SK-N-SH treated with all-trans-retinoic acid at 6 μM for 48 hours (cell line): Measurements from ENCODE around the gene KIAA1958.

Experiments used
- ATAC-seq: fragments of 200-7000 bp; cut with Tn5 transposase; 3 replicates; pipeline ENCODE4 v1.9.1; 2020; ENCODE audit warnings: mild to moderate bottlenecking, moderate library complexity
- ESRRG ChIP-seq: fragments of 250-450 bp; sonication (Bioruptor Pico); IDR thresholded peaks from 2 replicates; pipeline ENCODE4 v1.6.1; 2021; ENCODE audit warnings: mild to moderate bottlenecking
- GLIS3 ChIP-seq: fragments of 250-450 bp; sonication (Bioruptor Pico); IDR thresholded peaks from 2 replicates; pipeline ENCODE4 v1.5.0; 2020; ENCODE audit warnings: mild to moderate bottlenecking, moderate library complexity
- ISL1 ChIP-seq: fragments of 250-450 bp; sonication (Bioruptor Pico); IDR thresholded peaks from 2 replicates; pipeline ENCODE4 v2.1.2; 2022; ENCODE audit warnings: mild to moderate bottlenecking, moderate library complexity
- OSR1 ChIP-seq: fragments of 250-450 bp; sonication (Bioruptor Pico); IDR thresholded peaks from 2 replicates; pipeline ENCODE4 v1.8.0; 2022; ENCODE audit warnings: moderate library complexity, mild to moderate bottlenecking, inconsistent platforms
- PPARA ChIP-seq: fragments of 250-450 bp; sonication (Bioruptor Pico); IDR thresholded peaks from 2 replicates; pipeline ENCODE4 v1.5.0; 2020; ENCODE audit warnings: mild to moderate bottlenecking, borderline replicate concordance
- RARB ChIP-seq: fragments of 250-450 bp; sonication (Bioruptor Pico); IDR thresholded peaks from 2 replicates; pipeline ENCODE4 v1.8.0; 2021; ENCODE audit warnings: mild to moderate bottlenecking, moderate library complexity
- SNAI2 ChIP-seq: fragments of 250-450 bp; sonication (Bioruptor Pico); IDR thresholded peaks from 2 replicates; pipeline ENCODE4 v1.5.0; 2020; ENCODE audit warnings: mild to moderate bottlenecking, moderate library complexity
- TCF4 ChIP-seq: fragments of 250-450 bp; sonication (Bioruptor Pico); IDR thresholded peaks from 2 replicates; pipeline ENCODE4 v1.8.0; 2021; ENCODE audit warnings: mild to moderate bottlenecking, moderate library complexity, borderline replicate concordance
- TOX ChIP-seq: fragments of 250-450 bp; sonication (Bioruptor Pico); IDR thresholded peaks from 2 replicates; pipeline ENCODE4 v1.8.0; 2021; ENCODE audit warnings: mild to moderate bottlenecking, moderate library complexity, borderline replicate concordance
- ZC3H10 ChIP-seq: fragments of 250-450 bp; sonication (Bioruptor Pico); IDR thresholded peaks from 2 replicates; pipeline ENCODE4 v1.5.1; 2021; ENCODE audit warnings: mild to moderate bottlenecking, moderate library complexity
- ZFP3 ChIP-seq: fragments of 250-450 bp; sonication (Bioruptor Pico); IDR thresholded peaks from 2 replicates; pipeline ENCODE4 v1.5.0; 2020; ENCODE audit warnings: mild to moderate bottlenecking, moderate library complexity
- ZFP30 ChIP-seq: fragments of 450-650 bp; formaldehyde crosslinking; IDR thresholded peaks from 2 replicates; pipeline ENCODE4 v1.5.0; 2022; ENCODE audit warnings: mild to moderate bottlenecking, moderate library complexity
- ZNF565 ChIP-seq: fragments of 450-650 bp; formaldehyde crosslinking; conservative IDR thresholded peaks from 2 replicates; pipeline ENCODE4 v1.5.0; 2020; ENCODE audit warnings: low read depth, mild to moderate bottlenecking, moderate library complexity
- ZNF70 ChIP-seq: fragments of 450-650 bp; formaldehyde crosslinking; IDR thresholded peaks from 2 replicates; pipeline ENCODE4 v1.5.0; 2020; ENCODE audit warnings: mild to moderate bottlenecking, moderate library complexity
- TF ChIP-seq, protein P1 (sequence below): fragments of 250-450 bp; sonication (Bioruptor Pico); IDR thresholded peaks from 2 replicates; pipeline ENCODE4 v1.5.0; 2020; ENCODE audit warnings: mild to moderate bottlenecking, moderate library complexity
- TF ChIP-seq, protein P2 (sequence below): fragments of 250-450 bp; sonication (Bioruptor Pico); IDR thresholded peaks from 2 replicates; pipeline ENCODE4 v1.5.1; 2021; ENCODE audit warnings: mild to moderate bottlenecking, moderate library complexity
- TF ChIP-seq, protein P3 (sequence below): fragments of 250-450 bp; sonication (Bioruptor Pico); IDR thresholded peaks from 2 replicates; pipeline ENCODE4 v1.8.0; 2020; ENCODE audit warnings: mild to moderate bottlenecking, moderate library complexity, borderline replicate concordance

KIAA1958 gene

DNA sequence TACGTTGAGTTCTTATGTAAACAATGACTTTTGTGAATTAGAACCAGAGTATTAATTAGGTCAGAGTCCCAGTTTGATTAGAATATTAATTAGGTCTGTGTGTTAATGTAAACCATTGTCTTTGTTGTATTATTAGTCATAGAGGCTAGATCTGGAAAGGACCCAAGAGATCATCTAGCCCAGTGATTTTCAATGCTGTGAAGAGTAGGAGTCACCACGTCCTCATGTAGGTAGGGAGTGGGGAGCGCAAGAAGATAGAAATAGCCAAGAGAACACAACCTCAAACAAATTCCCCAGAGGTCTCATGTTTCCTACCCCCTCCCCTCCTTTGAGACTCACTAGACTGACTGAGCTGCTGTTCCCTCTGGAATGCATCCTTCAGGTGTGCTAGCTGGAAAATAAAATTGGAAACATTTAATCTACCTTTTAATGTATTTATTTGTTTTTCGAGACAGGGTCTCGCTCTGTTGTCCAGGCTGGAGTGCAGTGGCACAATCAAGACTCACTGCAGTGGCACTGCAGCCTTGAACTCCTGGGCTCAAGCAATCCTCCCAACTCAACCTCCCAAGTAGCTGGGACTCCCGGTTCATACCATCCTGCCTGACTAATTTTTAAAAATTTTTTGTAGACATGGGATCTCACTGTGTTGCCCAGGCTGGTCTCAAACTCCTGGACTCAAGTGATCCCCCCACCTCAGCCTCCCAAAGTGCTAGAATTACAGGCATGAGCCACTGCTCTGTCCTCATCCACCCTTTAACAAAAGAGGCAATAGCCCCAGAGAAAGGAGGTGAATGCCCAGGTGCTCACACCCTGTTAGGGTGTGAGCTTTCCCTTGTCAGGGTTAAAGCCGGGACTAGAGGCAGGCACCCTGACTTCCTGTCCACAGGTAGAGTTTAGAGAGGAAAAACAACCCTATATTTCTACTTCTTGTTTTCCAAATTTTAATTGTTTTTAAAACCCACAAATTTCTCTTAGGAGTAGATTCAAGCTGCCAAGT lies 138.4 kb downstream of the KIAA1958 start (continued):
- TF ChIP-seq OSR1 (CRISPR knock-in tag) (no peak), TCF4 (no peak)

DNA sequence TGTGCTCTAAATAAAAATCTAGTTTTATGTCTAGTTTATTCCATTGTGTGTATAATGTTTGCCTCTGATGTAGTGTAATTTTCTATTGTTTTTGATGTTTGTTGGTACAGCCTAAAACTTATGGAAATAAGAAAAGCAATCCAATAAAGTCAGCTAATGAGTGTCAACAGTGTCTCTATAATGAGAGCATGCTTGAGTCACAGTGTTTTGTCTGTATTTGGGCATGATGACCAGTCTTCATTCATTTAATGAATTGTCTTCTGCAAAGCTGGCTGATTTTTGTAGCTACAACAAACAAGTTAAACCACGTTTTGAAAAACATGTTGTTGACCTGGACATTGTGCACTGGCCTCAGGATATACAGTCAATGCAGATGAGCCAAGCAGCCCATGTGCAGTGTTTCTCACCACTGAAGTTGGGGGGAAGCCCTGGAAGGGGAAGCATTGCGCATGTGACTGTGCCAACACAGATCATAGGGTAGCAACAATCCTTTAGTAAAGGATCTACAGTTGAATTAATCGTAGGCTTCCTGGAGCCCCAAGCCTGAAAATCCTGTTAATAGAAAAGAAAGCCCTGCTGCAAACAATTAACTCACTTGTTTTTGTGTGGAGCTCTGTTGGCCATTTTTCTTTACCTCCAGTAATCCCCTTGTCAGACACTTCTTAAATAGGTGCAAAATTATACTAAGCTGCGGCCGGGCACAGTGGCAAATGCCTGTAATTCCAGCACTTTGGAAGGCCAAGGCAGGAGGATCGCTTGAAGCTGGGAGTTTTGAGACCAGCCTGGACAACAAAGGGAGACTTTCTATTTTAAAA lies 143.3 kb downstream of the KIAA1958 start:
- TF ChIP-seq, protein P1, sequence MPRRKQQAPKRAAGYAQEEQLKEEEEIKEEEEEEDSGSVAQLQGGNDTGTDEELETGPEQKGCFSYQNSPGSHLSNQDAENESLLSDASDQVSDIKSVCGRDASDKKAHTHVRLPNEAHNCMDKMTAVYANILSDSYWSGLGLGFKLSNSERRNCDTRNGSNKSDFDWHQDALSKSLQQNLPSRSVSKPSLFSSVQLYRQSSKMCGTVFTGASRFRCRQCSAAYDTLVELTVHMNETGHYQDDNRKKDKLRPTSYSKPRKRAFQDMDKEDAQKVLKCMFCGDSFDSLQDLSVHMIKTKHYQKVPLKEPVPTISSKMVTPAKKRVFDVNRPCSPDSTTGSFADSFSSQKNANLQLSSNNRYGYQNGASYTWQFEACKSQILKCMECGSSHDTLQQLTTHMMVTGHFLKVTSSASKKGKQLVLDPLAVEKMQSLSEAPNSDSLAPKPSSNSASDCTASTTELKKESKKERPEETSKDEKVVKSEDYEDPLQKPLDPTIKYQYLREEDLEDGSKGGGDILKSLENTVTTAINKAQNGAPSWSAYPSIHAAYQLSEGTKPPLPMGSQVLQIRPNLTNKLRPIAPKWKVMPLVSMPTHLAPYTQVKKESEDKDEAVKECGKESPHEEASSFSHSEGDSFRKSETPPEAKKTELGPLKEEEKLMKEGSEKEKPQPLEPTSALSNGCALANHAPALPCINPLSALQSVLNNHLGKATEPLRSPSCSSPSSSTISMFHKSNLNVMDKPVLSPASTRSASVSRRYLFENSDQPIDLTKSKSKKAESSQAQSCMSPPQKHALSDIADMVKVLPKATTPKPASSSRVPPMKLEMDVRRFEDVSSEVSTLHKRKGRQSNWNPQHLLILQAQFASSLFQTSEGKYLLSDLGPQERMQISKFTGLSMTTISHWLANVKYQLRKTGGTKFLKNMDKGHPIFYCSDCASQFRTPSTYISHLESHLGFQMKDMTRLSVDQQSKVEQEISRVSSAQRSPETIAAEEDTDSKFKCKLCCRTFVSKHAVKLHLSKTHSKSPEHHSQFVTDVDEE (CRISPR knock-in tag) = no peak
- TF ChIP-seq GLIS3 (CRISPR knock-in tag) (no peak), TCF4 (no peak), OSR1 (CRISPR knock-in tag) (no peak), ZNF565 (CRISPR knock-in tag) (no peak), SNAI2 (CRISPR knock-in tag) (no peak), ZFP3 (CRISPR knock-in tag) (no peak)
- ATAC-seq = no peak

DNA sequence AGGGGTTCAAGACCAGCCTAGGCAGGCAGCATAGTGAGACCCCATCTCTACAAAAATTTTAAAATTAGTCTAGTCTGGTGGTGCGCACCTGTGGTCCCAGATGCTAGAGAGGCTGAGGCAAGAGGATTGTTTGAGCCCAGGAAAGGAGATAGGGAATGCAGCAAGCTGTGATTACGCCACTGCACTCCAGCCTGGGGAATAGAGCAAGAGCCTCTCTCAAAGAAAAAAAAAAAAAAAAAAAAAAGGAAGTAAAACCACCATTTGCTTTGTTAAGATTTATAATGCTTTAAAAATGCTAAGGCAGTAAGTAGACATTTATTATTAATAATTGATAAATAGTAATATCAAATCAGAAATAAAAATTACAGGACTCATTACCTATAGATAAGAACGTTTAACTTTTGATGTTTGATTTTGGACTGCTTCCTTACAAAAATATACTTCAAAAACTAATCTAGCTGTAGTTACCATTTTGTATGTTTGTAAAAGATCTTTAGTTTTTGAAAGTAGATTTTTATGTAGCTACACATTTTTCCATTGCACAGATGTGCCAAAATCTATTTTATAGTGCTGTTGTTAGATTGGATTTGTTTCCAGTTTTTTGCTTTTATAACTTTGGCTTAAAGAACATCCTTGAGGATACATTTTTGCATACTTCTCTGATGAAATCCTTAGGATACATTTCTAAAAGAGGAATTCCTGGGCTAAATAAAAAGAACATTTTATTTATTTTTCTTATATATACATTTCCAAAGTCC lies 144.9 kb downstream of the KIAA1958 start:
- no peak for TF ChIP-seq ISL1 (CRISPR knock-in tag)
- TF ChIP-seq, protein P1 (CRISPR knock-in tag) = no peak
- TF ChIP-seq ZFP3 (CRISPR knock-in tag) = no peak
- no peak for TF ChIP-seq ZNF565 (CRISPR knock-in tag)

DNA sequence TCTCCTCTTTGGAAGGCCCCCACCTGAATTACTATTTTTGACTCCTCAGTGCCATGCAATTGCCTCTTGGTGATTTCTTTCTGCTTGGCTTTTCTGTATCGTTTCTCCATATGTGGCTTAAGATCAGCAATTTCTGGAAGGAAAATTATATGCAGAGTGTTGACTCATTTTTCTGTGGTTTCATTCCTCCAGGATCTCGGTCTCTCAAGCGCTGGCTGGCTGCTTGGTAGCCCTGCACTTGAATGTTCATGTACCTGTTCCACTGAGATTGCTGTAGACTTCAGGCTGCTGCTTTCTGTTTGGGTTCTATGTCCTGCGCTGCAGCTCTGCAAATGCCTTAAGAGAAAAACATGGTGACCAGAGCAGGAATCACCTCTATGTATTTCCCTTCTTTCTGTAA lies 153.7 kb downstream of the KIAA1958 start:
- ATAC-seq = no peak
- TF ChIP-seq ZNF565 (CRISPR knock-in tag) (no peak), ESRRG (CRISPR knock-in tag) (no peak), ZFP3 (CRISPR knock-in tag) (no peak), ZNF70 (CRISPR knock-in tag) (no peak), RARB (CRISPR knock-in tag) (no peak), TOX (CRISPR knock-in tag) (no peak), GLIS3 (CRISPR knock-in tag) (no peak), PPARA (CRISPR knock-in tag) (no peak), ZC3H10 (CRISPR knock-in tag) (no peak), ZFP30 (CRISPR knock-in tag) (no peak), TCF4 (no peak)
- TF ChIP-seq, protein P2, sequence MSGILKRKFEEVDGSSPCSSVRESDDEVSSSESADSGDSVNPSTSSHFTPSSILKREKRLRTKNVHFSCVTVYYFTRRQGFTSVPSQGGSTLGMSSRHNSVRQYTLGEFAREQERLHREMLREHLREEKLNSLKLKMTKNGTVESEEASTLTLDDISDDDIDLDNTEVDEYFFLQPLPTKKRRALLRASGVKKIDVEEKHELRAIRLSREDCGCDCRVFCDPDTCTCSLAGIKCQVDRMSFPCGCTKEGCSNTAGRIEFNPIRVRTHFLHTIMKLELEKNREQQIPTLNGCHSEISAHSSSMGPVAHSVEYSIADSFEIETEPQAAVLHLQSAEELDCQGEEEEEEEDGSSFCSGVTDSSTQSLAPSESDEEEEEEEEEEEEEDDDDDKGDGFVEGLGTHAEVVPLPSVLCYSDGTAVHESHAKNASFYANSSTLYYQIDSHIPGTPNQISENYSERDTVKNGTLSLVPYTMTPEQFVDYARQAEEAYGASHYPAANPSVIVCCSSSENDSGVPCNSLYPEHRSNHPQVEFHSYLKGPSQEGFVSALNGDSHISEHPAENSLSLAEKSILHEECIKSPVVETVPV (CRISPR knock-in tag) = no peak
- TF ChIP-seq, protein P3, sequence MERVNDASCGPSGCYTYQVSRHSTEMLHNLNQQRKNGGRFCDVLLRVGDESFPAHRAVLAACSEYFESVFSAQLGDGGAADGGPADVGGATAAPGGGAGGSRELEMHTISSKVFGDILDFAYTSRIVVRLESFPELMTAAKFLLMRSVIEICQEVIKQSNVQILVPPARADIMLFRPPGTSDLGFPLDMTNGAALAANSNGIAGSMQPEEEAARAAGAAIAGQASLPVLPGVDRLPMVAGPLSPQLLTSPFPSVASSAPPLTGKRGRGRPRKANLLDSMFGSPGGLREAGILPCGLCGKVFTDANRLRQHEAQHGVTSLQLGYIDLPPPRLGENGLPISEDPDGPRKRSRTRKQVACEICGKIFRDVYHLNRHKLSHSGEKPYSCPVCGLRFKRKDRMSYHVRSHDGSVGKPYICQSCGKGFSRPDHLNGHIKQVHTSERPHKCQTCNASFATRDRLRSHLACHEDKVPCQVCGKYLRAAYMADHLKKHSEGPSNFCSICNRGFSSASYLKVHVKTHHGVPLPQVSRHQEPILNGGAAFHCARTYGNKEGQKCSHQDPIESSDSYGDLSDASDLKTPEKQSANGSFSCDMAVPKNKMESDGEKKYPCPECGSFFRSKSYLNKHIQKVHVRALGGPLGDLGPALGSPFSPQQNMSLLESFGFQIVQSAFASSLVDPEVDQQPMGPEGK (CRISPR knock-in tag) = no peak
- TF ChIP-seq, protein P1 (CRISPR knock-in tag) = no peak

More for the DNA sequence above, 144.9 kb downstream of the KIAA1958 start:
- ATAC-seq = no peak
